ENCODE results near the gene TJP3. TPM values are rescaled to one million over a fixed set of nuclear protein-coding genes. Genes with fewer than 3 reads are reported as not detected.

The TJP3 gene
- total RNA-seq, 3 donors from 2014 or later: 0.16 to 36.6 (median 20.0) TPM

DNA sequence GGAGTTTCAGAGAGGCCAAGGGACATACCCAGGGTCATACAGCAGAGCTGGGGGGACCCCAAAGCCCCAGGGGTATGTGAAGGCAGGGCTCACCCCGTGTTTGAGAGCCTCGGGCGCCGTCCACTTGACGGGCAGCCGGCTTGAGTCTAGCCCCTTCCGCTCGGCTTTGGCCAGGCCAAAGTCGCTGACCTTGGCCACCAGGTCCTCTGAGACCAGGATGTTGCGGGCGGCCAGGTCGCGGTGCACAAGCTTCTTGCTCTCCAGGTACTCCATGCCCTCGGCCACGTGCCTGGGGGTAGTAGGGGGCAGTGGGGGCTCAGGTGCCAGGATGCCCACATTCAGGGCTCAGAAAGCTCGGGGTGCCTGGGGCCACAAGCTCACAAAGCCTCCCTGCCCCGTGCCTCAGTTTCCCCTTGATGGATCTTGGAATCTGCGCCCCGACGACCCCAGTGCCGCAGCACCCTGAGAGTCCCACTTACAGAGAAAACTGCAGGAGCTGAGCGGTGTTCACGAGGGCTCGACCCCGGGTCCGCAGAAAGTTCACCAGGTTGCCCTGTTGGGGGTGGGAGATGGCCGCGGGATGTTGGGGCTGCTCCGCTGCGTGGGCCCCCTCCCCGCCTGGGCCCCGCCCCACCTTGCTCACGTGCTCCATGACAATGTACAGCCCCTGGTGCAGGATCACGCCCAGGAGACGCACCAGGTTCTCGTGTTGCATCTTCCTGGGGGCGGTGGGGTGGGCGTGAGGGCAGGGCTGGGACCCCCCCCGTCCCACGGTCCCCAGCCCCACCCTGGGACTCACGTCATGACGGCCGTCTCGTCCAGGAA lies 70.9 kb downstream of the TJP3 start:
- H3K36me3 ChIP-seq: no peaks in the 10 kb centered on the region
- no peak overlapping the region for H3K4me3 ChIP-seq
- no peaks in the 10 kb centered on the region for H3K4me1 ChIP-seq
- DNase-seq (ENCODE audit: low spot score in 2 of 2): no peak
- no peak overlapping the region for H3K27ac ChIP-seq
- TF ChIP-seq, protein P1, sequence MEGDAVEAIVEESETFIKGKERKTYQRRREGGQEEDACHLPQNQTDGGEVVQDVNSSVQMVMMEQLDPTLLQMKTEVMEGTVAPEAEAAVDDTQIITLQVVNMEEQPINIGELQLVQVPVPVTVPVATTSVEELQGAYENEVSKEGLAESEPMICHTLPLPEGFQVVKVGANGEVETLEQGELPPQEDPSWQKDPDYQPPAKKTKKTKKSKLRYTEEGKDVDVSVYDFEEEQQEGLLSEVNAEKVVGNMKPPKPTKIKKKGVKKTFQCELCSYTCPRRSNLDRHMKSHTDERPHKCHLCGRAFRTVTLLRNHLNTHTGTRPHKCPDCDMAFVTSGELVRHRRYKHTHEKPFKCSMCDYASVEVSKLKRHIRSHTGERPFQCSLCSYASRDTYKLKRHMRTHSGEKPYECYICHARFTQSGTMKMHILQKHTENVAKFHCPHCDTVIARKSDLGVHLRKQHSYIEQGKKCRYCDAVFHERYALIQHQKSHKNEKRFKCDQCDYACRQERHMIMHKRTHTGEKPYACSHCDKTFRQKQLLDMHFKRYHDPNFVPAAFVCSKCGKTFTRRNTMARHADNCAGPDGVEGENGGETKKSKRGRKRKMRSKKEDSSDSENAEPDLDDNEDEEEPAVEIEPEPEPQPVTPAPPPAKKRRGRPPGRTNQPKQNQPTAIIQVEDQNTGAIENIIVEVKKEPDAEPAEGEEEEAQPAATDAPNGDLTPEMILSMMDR (IDR thresholded peaks at IDR 0.05): no peak
- TF ChIP-seq POLR2A (IDR thresholded peaks at IDR 0.05) (no peak), POLR2AphosphoS5 (IDR thresholded peaks at IDR 0.05) (no peak)
- intact Hi-C loops (cut with DNase I; ENCODE audit: low total_unique reads): no loop called here
- peaks cover 24 to 26% of the 10 kb centered on the region in 2 donors for H3K9me3 ChIP-seq
- peaks cover 0 to 34% of the 10 kb centered on the region in 2 donors for H3K27me3 ChIP-seq

DNA sequence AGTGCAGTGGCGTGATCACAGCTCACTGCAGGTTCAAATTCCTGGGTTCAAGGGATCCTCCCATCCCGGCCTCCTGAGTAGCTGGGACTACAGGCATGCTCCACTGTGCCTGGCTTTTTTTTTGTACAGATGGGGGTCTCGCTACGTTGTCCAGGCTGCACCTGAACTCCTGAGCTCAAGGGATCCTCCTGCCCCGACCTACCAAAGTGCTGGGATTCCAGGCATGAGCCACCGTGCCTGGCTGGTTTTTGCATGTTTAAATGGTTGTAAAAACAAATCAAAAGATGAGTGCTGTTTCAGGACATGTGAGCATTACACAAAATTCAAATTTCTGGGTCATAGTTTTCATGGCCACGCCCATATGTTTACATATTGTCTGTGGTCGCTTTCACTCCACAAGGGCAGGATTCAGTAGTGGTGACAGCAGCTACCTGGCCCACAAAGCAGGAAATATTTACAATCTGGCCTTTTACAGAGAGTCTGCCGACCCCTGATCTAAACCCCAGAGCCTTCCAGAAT lies 72.7 kb downstream of the TJP3 start:
- intact Hi-C loops (cut with DNase I; ENCODE audit: low total_unique reads): no loop called here
- no peaks in the 10 kb centered on the region for H3K4me1 ChIP-seq
- H3K9me3 ChIP-seq: peaks cover 24 to 26% of the 10 kb centered on the region in 2 donors
- H3K36me3 ChIP-seq: no peaks in the 10 kb centered on the region
- H3K27me3 ChIP-seq: peaks cover 0 to 52% of the 10 kb centered on the region in 2 donors
- DNase-seq (ENCODE audit: low spot score in 2 of 2): no peak
- TF ChIP-seq POLR2A (IDR thresholded peaks at IDR 0.05) (no peak), POLR2AphosphoS5 (IDR thresholded peaks at IDR 0.05) (no peak)
- TF ChIP-seq, protein P1 (IDR thresholded peaks at IDR 0.05): no peak
- no peak overlapping the region for H3K27ac ChIP-seq
- H3K4me3 ChIP-seq: no peak overlapping the region

- DNase-seq (ENCODE audit: low spot score in 2 of 2): no peak
- Histone ChIP-seq H3K27me3 (peaks cover 0 to 58% of the 10 kb centered on the region in 2 donors), H3K4me1 (no peaks in the 10 kb centered on the region), H3K36me3 (no peaks in the 10 kb centered on the region), H3K9me3 (peaks cover 24 to 26% of the 10 kb centered on the region in 2 donors), H3K4me3 (peak overlapping the region in 1 of 3 donors; percentile 5), H3K27ac (no peak overlapping the region)
- TF ChIP-seq POLR2AphosphoS5 (IDR thresholded peaks at IDR 0.05): no peak
- intact Hi-C loops (cut with DNase I; ENCODE audit: low total_unique reads): no loop called here
These were observed 73.4 kb downstream of the TJP3 start for GRCh38 chr19:3781603-3782002.

DNA sequence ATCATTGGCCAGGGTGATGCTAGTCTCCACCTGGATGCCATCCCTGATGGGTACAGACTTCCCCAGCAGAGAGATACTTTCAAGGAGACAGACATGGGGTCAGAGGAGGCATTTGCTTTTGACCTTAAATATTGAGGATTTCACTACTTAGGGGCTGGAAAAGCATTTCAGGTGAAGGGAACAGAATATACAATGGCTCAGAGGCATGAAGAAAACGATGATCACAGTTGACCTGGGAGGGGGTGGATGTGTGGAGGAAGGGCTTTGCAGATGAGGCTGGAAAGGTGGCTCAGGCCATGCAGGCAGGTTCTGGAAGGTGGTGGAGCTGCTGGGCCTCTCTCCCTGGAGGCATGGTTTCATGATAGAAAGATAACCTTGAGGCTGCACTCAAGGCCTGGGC lies 74.1 kb downstream of the TJP3 start:
- TF ChIP-seq POLR2AphosphoS5 (IDR thresholded peaks at IDR 0.05) (no peak), POLR2A (IDR thresholded peaks at IDR 0.05) (no peak)
- TF ChIP-seq, protein P1 (IDR thresholded peaks at IDR 0.05): no peak
- Histone ChIP-seq H3K27me3 (peaks cover 0 to 61% of the 10 kb centered on the region in 2 donors), H3K4me3 (no peak overlapping the region)

GRCh38 chr19:3782903-3783302 lies 74.7 kb downstream of the TJP3 start:
- Histone ChIP-seq H3K27me3 (peaks cover 0 to 60% of the 10 kb centered on the region in 2 donors), H3K27ac (no peak overlapping the region), H3K4me3 (no peak overlapping the region), H3K9me3 (peaks cover 24 to 26% of the 10 kb centered on the region in 2 donors), H3K4me1 (no peaks in the 10 kb centered on the region), H3K36me3 (no peaks in the 10 kb centered on the region)
- no peak for TF ChIP-seq POLR2A (IDR thresholded peaks at IDR 0.05)
- TF ChIP-seq, protein P1 (IDR thresholded peaks at IDR 0.05): no peak
- intact Hi-C loops (cut with DNase I; ENCODE audit: low total_unique reads): no loop called here
- DNase-seq (ENCODE audit: low spot score in 2 of 2): no peak

More for the DNA sequence above, 74.1 kb downstream of the TJP3 start:
- Histone ChIP-seq H3K9me3 (peaks cover 24 to 26% of the 10 kb centered on the region in 2 donors), H3K27ac (no peak overlapping the region), H3K36me3 (no peaks in the 10 kb centered on the region), H3K4me1 (no peaks in the 10 kb centered on the region)
- intact Hi-C loops (cut with DNase I; ENCODE audit: low total_unique reads): no loop called here
- no peak for DNase-seq (ENCODE audit: low spot score in 2 of 2)
